HEK293 (cell line): Measurements from ENCODE around the gene HOXB13.

Source experiments
- ZFP3 ChIP-seq: fragments of 450-650 bp; formaldehyde crosslinking; IDR thresholded peaks from 2 replicates; pipeline ENCODE4 v1.5.1; 2016; ENCODE audit warnings: low read depth, missing biosample characterization, missing genetic modification characterization
- ZNF274 ChIP-seq, 2 experiments: fragments of 200-500 bp in 1 of 2; fragments of 450-650 bp in 1 of 2; sonication (Bioruptor generic) in 1 of 2; formaldehyde crosslinking in 1 of 2; IDR thresholded peaks; 2 replicates each; pipeline versions ENCODE4 v1.5.1 to v1.6.1; 2014 to 2016; ENCODE audit warnings: borderline replicate concordance in 1 of 2, inconsistent platforms in 1 of 2, low read length in 1 of 2, missing biosample characterization in 1 of 2, missing genetic modification characterization in 1 of 2
- ZNF510 ChIP-seq: fragments of 450-650 bp; formaldehyde crosslinking; IDR thresholded peaks from 2 replicates; pipeline ENCODE4 v1.5.1; 2018; ENCODE audit warnings: mild to moderate bottlenecking, missing genetic modification characterization, missing biosample characterization; ENCODE audit not compliant: insufficient replicate concordance
- TF ChIP-seq, protein P1 (sequence below): fragments of 450-650 bp; formaldehyde crosslinking; IDR thresholded peaks from 2 replicates; pipeline ENCODE4 v1.5.1; 2016; ENCODE audit warnings: missing biosample characterization, missing genetic modification characterization
- TF ChIP-seq, protein P2 (sequence below): fragments of 450-650 bp; formaldehyde crosslinking; IDR thresholded peaks from 2 replicates; pipeline ENCODE4 v1.5.1; 2016; ENCODE audit warnings: missing biosample characterization, missing genetic modification characterization
- TF ChIP-seq, protein P3 (sequence below): fragments of 450-650 bp; formaldehyde crosslinking; IDR thresholded peaks from 2 replicates; pipeline ENCODE4 v1.5.1; 2016; ENCODE audit warnings: missing biosample characterization, missing genetic modification characterization

DNA sequence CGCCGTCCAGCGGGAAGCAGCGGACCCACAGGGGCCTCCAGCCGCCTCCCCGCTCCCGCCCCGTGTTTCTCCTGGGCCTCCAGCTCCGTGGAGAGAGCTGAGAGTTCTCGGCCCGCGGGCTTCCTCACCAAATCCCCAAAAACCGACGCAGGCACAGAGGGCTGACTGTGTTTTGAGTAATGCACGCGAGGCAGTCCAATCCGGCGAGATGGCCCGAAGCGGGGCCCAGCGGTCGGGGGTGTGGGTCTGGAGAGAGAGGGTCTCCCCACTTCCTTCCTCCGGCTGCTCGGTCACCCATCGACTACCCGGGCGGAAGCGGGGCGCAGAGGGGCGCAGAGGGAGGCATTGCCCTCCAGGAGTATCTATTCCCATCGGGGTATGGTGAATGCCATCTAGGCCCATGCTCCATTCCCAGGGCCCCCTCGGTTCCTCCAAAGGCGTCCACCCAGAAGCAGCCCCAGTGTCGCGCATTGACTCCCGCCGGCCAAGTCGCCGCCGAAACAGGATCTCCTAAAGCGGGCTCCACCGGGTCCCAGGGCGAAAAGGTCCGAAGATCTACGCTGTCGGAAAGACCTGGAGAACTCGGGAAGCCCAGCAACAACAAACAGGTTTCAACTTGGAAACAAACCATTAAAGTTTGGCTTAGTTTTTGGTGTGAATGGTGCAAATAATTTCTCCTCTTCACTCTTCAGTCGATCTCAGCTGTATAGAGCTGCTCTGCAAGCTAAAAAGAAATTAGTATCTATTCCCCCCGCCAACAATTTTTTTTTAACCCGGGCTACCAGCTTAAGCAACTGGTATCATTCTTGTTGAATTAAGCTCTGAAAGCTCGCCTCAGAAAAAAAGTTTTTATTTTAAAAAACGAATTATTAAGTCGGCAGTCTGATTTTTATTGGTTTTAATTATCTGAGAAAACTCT lies 19.2 kb upstream of the HOXB13 start:
- TF ChIP-seq, protein P1, sequence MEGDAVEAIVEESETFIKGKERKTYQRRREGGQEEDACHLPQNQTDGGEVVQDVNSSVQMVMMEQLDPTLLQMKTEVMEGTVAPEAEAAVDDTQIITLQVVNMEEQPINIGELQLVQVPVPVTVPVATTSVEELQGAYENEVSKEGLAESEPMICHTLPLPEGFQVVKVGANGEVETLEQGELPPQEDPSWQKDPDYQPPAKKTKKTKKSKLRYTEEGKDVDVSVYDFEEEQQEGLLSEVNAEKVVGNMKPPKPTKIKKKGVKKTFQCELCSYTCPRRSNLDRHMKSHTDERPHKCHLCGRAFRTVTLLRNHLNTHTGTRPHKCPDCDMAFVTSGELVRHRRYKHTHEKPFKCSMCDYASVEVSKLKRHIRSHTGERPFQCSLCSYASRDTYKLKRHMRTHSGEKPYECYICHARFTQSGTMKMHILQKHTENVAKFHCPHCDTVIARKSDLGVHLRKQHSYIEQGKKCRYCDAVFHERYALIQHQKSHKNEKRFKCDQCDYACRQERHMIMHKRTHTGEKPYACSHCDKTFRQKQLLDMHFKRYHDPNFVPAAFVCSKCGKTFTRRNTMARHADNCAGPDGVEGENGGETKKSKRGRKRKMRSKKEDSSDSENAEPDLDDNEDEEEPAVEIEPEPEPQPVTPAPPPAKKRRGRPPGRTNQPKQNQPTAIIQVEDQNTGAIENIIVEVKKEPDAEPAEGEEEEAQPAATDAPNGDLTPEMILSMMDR (tag by site-specific recombination): no peak
- TF ChIP-seq ZNF274 (IDR thresholded peaks at IDR 0.05; ENCODE audit: low read length): no peak
- no peak for TF ChIP-seq ZNF274 (tag by site-specific recombination; IDR thresholded peaks at IDR 0.05; ENCODE audit: borderline replicate concordance)
- TF ChIP-seq, protein P2, sequence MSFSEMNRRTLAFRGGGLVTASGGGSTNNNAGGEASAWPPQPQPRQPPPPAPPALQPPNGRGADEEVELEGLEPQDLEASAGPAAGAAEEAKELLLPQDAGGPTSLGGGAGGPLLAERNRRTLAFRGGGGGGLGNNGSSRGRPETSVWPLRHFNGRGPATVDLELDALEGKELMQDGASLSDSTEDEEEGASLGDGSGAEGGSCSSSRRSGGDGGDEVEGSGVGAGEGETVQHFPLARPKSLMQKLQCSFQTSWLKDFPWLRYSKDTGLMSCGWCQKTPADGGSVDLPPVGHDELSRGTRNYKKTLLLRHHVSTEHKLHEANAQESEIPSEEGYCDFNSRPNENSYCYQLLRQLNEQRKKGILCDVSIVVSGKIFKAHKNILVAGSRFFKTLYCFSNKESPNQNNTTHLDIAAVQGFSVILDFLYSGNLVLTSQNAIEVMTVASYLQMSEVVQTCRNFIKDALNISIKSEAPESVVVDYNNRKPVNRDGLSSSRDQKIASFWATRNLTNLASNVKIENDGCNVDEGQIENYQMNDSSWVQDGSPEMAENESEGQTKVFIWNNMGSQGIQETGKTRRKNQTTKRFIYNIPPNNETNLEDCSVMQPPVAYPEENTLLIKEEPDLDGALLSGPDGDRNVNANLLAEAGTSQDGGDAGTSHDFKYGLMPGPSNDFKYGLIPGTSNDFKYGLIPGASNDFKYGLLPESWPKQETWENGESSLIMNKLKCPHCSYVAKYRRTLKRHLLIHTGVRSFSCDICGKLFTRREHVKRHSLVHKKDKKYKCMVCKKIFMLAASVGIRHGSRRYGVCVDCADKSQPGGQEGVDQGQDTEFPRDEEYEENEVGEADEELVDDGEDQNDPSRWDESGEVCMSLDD (tag by site-specific recombination): no peak
- no peak for TF ChIP-seq ZFP3 (tag by site-specific recombination)
- TF ChIP-seq, protein P3, sequence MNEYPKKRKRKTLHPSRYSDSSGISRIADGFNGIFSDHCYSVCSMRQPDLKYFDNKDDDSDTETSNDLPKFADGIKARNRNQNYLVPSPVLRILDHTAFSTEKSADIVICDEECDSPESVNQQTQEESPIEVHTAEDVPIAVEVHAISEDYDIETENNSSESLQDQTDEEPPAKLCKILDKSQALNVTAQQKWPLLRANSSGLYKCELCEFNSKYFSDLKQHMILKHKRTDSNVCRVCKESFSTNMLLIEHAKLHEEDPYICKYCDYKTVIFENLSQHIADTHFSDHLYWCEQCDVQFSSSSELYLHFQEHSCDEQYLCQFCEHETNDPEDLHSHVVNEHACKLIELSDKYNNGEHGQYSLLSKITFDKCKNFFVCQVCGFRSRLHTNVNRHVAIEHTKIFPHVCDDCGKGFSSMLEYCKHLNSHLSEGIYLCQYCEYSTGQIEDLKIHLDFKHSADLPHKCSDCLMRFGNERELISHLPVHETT (tag by site-specific recombination): no peak
- TF ChIP-seq ZNF510: no peak
